Karpas-422 (cell line): ENCODE measurements around the gene KRT25. TPM values are rescaled to one million over a fixed set of nuclear protein-coding genes. Genes with fewer than 3 reads are reported as not detected.

Experiments
- DNase-seq: peaks from one replicate; pipeline ENCODE4 v3.0.0-alpha.2; 2015
- H2AFZ ChIP-seq: fragments of 200-600 bp; sonication (generic); 2 replicates; pipeline ENCODE4 v1.6.1; 2014; ENCODE audit warnings: antibody characterized with exemption, low read length, mixed read lengths
- H3K27ac ChIP-seq: fragments of 200-600 bp; sonication (generic); 2 replicates; pipeline ENCODE4 v1.5.1; 2014; ENCODE audit warnings: mild to moderate bottlenecking, low read length, moderate library complexity
- H3K27me3 ChIP-seq: fragments of 200-600 bp; sonication (generic); 2 replicates; pipeline ENCODE4 v1.6.1; 2014; ENCODE audit warnings: low read length, mixed read lengths
- H3K36me3 ChIP-seq: fragments of 200-600 bp; sonication (generic); 2 replicates; pipeline ENCODE4 v1.6.1; 2014; ENCODE audit warnings: low read length, mixed read lengths; ENCODE audit not compliant: insufficient read depth
- H3K4me1 ChIP-seq: fragments of 200-600 bp; sonication (generic); 2 replicates; pipeline ENCODE4 v1.6.1; 2014; ENCODE audit warnings: mild to moderate bottlenecking, low read length, mixed read lengths
- H3K4me2 ChIP-seq: fragments of 200-600 bp; sonication (generic); 2 replicates; pipeline ENCODE4 v1.6.1; 2014; ENCODE audit warnings: low read length, low read depth, mild to moderate bottlenecking; ENCODE audit not compliant: poor library complexity, severe bottlenecking
- H3K4me3 ChIP-seq: fragments of 200-600 bp; sonication (generic); 2 replicates; pipeline ENCODE4 v1.5.1; 2014; ENCODE audit warnings: mild to moderate bottlenecking, antibody characterized with exemption, low read length, mixed read lengths
- H3K79me2 ChIP-seq: fragments of 200-600 bp; sonication (generic); 2 replicates; pipeline ENCODE4 v1.6.1; 2014; ENCODE audit warnings: mild to moderate bottlenecking, low read length, mixed read lengths
- H3K9ac ChIP-seq: fragments of 200-600 bp; sonication (generic); 2 replicates; pipeline ENCODE4 v1.6.0; 2014; ENCODE audit warnings: low read length
- H3K9me2 ChIP-seq: fragments of 200-600 bp; sonication (generic), shearing (Covaris generic); replicated peaks from 2 replicates; pipeline ENCODE4 v1.6.0; 2014; ENCODE audit warnings: mild to moderate bottlenecking, low read length, moderate library complexity; ENCODE audit not compliant: insufficient read depth
- H3K9me3 ChIP-seq: fragments of 300-700, 200-600 bp; sonication (generic); 2 replicates; pipeline ENCODE4 v1.6.1; 2014; ENCODE audit warnings: low read length, mixed read lengths
- H4K20me1 ChIP-seq: fragments of 200-600 bp; sonication (generic); 2 replicates; pipeline ENCODE4 v1.6.1; 2014; ENCODE audit warnings: mild to moderate bottlenecking, antibody characterized with exemption, low read length, low read depth; ENCODE audit not compliant: insufficient read depth
- total RNA-seq: library from RNA; depleted of rRNA; stranded (reverse); fragments of >200 nt; shearing (Covaris generic); gene quantifications from 2 replicates; pipeline ENCODE4 v1.2.3, GENCODE V29; 2014; ENCODE audit warnings: low replicate concordance; rRNA removed

KRT25 gene
- total RNA-seq, 1 experiment from 2014 or later = not detected

DNA sequence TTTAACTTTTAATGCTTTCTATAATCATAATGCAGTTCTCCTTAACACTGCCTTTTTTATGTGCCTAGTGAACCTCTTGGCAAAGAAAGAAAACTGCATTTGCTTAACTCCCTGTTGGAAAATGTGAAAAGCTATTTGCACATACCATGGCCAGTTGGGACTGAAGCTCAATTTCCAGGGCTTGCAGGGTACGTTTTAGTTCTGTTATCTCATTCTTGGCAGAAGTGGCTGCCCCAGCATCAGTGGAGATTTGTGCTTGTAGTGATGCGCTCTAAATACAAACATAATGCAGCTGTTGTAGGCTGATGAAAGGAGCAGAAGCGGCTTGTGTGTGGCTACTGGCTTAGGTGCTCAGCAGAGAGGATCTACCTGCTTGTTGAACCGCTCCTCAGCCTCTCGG lies 55.3 kb downstream of the KRT25 start:
- Histone ChIP-seq H3K4me2 (no peak overlapping the region), H3K27me3 (no peaks in the 10 kb centered on the region), H3K9me3 (no peaks in the 10 kb centered on the region), H3K27ac (no peak overlapping the region), H3K9ac (no peak overlapping the region), H3K4me1 (no peaks in the 10 kb centered on the region), H3K9me2 (no peaks in the 10 kb centered on the region), H3K79me2 (no peaks in the 10 kb centered on the region), H4K20me1 (no peaks in the 10 kb centered on the region), H3K36me3 (no peaks in the 10 kb centered on the region), H2AFZ (no peak overlapping the region), H3K4me3 (no peak overlapping the region)
- DNase-seq = no peak

DNA sequence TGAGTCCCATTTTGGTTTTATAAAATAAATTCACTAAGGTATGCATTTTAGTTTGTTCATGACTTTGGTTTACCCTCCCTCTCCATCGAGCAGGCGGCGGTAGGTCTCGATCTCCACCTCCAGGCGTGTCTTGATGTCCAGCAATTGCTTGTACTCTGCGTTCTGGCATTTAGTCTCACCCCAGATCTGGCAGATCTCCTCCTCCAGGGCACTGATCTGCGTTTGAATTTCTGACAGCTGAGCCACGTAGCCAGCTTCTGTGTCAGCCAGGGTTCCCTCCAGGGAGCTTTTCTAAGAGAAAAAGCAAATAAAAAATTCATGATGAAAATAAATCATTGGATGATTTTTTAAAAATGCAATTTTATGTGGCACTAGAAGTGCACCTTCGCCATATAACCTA lies 55.8 kb downstream of the KRT25 start:
- no peak overlapping the region for H3K4me3 ChIP-seq
- H3K9me3 ChIP-seq = no peaks in the 10 kb centered on the region
- no peak for DNase-seq
- H2AFZ ChIP-seq = no peak overlapping the region
- H3K27me3 ChIP-seq = no peaks in the 10 kb centered on the region
- no peak overlapping the region for H3K4me2 ChIP-seq
- H3K79me2 ChIP-seq = no peaks in the 10 kb centered on the region
- H4K20me1 ChIP-seq = no peaks in the 10 kb centered on the region
- no peak overlapping the region for H3K9ac ChIP-seq
- H3K4me1 ChIP-seq = no peaks in the 10 kb centered on the region
- no peaks in the 10 kb centered on the region for H3K36me3 ChIP-seq
- H3K27ac ChIP-seq = no peak overlapping the region
- no peaks in the 10 kb centered on the region for H3K9me2 ChIP-seq

Other genes starting within 250 kb of the KRT25 start
- not detected in 2 replicates for gene CCR7, start 189.9 kb downstream of the KRT25 start, total RNA-seq
- 68.6 and 72.2 TPM in 2 replicates for gene SMARCE1, start 107.5 kb downstream of the KRT25 start, total RNA-seq
- not detected in 2 replicates for gene KRT222, start 90.2 kb downstream of the KRT25 start, total RNA-seq
- not detected in 2 replicates for gene KRT24, start 51.6 kb downstream of the KRT25 start, total RNA-seq
- gene KRT26, start 16.9 kb upstream of the KRT25 start, total RNA-seq = not detected in 2 replicates
- gene KRT27, start 27.2 kb upstream of the KRT25 start, total RNA-seq = not detected in 2 replicates
- not detected in 2 replicates for gene KRT28, start 44.6 kb upstream of the KRT25 start, total RNA-seq
- 14.9 and 21.6 TPM in 2 replicates for gene KRT10, start 67.3 kb upstream of the KRT25 start, total RNA-seq
- gene KRT12, start 111.9 kb upstream of the KRT25 start, total RNA-seq = not detected in 2 replicates
- not detected in 2 replicates for gene KRT20, start 129.9 kb upstream of the KRT25 start, total RNA-seq
- not detected in 2 replicates for gene KRT23, start 182.3 kb upstream of the KRT25 start, total RNA-seq
- not detected in 2 replicates for gene KRT39, start 211.6 kb upstream of the KRT25 start, total RNA-seq
- gene KRT40, start 229.0 kb upstream of the KRT25 start, total RNA-seq = not detected in 2 replicates
- not detected in 2 replicates for gene KRTAP3-3, start 238.8 kb upstream of the KRT25 start, total RNA-seq
- gene KRTAP3-2, start 244.6 kb upstream of the KRT25 start, total RNA-seq = not detected in 2 replicates